SH-SY5Y (cell line): ENCODE measurements around the gene PRXL2B.

Source experiments
- GATA2 ChIP-seq: IDR thresholded peaks from 2 replicates; pipeline ENCODE4 v1.6.1; 2011; ENCODE audit warnings: mild to moderate bottlenecking, low read depth, low read length
- GATA3 ChIP-seq: IDR thresholded peaks from 2 replicates; pipeline ENCODE4 v1.6.1; 2011; ENCODE audit warnings: low read depth, mild to moderate bottlenecking, low read length, moderate library complexity

PRXL2B gene

GRCh38 chr1:2605509-2606395, 19.2 kb downstream of the PRXL2B start:
- TF ChIP-seq GATA2 (no peak), GATA3 (no peak)

GRCh38 chr1:2606396-2606880, 19.9 kb downstream of the PRXL2B start:
- TF ChIP-seq GATA3 (no peak), GATA2 (no peak)

- TF ChIP-seq GATA3 (no peak), GATA2 (no peak)
Measured at GRCh38 chr1:2606881-2607621, 20.5 kb downstream of the PRXL2B start.

DNA sequence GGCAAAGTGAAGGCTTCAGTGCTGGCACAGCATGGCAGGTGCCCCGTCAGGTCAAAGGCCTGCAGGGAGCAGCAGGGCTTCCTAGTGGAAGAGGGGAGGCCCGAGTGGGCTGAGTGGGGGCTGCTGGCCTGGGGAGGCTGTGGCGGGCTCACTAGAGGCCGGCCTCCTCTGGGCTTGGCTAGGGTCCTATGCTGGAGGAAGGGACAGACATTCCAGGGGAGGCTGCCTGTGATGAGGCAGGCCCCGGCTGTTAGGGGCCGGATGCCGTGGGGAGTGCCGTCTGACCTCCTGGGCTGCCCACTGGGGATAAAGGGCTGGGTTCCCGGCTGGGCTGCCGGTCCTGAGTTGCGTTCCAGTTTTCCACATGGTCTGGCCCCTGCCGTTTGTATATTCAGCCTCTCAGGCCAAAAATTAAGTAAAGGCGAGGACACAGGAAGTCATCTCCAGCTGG, 21.1 kb downstream of the PRXL2B start:
- TF ChIP-seq GATA3 = no peak
- TF ChIP-seq GATA2 = no peak

DNA sequence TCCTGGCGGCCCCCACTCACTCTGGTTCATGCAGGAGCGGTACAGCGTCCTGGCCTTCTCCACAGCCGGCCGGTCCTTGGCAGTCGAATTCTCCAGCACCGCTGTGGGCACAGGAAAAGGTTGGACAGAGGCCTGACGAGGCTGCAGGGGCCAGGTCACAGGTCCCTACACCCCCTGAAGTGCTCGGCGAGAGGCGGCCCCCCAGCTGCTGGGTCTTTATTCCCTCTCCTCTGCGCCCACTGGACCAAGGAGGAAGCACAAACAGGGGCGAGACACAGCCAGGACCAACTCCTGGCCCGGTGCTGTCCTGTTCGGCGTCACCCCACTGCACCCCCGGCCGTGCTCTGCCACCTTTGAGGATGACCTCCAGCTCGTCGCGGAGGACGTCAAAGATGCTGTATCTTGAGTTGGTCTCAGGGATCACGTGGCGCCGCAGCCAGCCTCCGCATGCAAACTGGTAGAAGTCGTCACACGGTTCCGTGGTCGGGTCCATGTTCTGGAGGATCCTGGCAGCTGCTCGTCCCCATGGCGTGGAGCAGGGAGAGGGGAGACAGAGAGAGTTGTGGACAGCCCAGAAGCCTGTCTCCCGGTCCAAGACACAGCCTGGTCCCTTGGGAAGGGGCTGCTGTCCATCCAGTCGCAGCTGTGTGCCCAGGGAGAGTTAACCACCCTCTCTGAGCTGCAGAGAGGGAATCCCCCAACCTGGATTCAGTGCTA, 22.9 kb downstream of the PRXL2B start:
- TF ChIP-seq GATA3 = no peak
- no peak for TF ChIP-seq GATA2

DNA sequence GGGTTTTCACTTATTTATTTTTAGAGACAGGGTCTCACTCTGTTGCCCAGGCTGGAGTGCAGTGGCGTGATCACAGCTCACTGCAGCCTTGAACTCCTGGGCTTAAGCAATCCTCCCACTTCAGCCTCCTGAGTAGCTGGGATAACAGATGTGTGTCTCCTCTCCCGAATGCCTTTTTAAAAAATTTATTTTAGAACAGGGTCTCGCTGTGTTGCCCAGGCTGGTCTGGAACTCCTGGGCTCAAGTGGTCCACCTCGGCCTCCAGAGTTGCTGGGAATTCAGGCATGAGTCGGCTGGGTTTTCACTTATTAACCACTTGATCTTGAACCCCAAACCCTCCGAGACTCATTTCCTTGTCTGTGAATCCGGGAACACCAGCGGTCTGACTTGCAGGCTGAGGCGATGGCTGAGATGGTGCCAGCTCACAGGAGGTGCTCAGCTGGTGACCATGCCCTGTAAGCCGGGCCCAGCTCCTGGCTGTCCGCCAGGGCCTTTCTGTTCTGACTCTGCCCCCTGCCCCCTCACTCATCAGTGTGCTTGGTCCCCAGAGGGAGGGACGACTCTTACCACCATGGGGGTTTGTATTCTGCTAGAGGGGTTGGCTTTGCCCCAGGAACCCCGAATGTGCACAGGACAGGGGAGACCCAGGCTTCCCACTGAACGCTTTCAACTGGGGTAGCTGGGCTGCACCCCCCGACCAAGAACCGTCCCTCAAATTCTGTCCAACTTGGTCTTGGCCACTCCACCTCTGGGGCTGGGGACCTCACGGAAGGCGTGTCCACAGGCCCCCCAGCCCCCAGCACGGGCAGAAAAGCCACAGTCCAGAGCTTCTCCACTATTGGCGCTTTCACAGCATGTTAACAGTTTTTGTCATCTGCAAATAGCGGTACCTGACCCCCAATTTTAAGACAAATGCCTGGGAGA, 23.7 kb downstream of the PRXL2B start:
- TF ChIP-seq GATA2 (no peak), GATA3 (no peak)

DNA sequence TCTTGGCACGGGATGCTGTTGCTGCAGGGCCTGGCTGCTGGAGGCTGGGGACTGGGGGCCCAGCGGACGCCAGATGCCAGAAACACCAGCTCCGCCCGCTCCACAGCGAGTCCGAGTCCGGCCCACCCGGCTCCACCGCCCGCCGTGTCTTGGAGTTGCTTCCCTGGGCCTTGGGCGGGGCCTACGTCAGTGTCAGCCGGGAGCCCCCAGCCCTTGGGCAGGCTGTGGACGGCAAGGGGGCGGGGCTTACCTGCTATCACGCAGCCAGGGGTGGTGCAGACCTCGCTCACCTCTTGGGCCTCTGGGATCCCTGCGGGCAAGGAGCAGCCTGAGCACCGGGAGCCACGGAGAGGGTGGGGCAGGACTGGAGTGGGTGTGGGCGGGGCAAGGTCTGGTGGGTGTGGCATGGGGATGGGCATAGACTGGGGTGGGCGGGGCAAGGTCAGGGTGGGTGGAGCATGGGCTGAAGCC, 24.5 kb downstream of the PRXL2B start:
- TF ChIP-seq GATA2 (no peak), GATA3 (no peak)

GRCh38 chr1:2611621-2612437, 25.3 kb downstream of the PRXL2B start:
- no peak for TF ChIP-seq GATA3
- TF ChIP-seq GATA2 = no peak

DNA sequence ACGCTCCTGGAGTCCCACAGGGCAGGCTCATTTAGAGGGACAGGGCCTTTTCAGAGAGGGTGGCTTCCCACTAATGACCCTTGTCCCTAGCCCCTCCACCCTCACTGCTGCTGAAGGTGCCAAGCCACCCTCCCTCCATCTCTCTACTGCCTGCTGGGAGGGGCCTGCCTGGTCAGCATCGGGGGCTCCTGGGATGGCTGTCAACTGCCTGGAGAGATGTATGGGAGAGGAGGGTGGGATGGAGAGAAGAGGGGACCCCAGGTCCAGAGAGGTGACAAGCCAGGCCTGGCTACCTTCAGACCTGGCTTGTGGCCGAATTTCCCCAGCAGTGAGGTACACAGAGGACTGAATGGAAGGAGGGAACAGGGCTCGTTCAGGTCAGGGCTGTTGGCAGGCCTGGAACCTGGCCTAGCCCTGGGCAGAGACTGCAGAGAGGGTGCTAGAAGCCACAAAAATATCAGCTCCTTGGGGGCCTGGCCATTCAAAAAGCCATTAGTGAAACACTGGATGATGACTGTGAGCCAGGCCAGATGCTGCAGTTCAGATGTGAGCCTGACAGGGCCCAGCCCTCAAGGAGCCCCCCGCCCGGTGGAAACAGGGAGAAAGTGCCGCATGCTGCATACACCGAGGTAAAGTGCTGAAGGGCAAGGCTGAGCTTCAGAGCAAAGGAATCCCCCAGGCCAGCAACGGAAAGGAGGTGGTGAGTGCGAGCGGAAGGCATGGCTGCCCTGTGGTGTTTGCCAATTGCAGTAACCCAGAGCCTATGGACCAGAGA, 26.2 kb downstream of the PRXL2B start:
- no peak for TF ChIP-seq GATA2
- TF ChIP-seq GATA3 = no peak

GRCh38 chr1:2614145-2614544, 27.6 kb downstream of the PRXL2B start:
- no peak for TF ChIP-seq GATA3
- TF ChIP-seq GATA2 = no peak

- no peak for TF ChIP-seq GATA2
- no peak for TF ChIP-seq GATA3
Measured at GRCh38 chr1:2617971-2618470, 31.4 kb downstream of the PRXL2B start.
